HFF-Myc (cell line): ENCODE data around the gene RILP.

ENCODE experiments used
- DNase-seq: peaks from one replicate; pipeline ENCODE4 v3.0.0-alpha.2; 2011; ENCODE audit warnings: low read depth; ENCODE audit errors: extremely low read depth
- H3K4me3 ChIP-seq: replicated peaks from 2 replicates; pipeline ENCODE4 v1.5.1; 2011; ENCODE audit warnings: low read depth, mild to moderate bottlenecking, control low read depth, low read length
- CTCF ChIP-seq: IDR thresholded peaks from 2 replicates; pipeline ENCODE4 v1.5.1; 2012; ENCODE audit warnings: mild to moderate bottlenecking, low read depth, low read length, control low read depth; ENCODE audit errors: missing control alignments

The RILP gene

GRCh38 chr17:1634841-1635650 is 14.6 kb downstream of the RILP start:
- no peak overlapping the region for H3K4me3 ChIP-seq
- no peak for DNase-seq
- TF ChIP-seq CTCF: no peak

- no peak overlapping the region for H3K4me3 ChIP-seq
- no peak for TF ChIP-seq CTCF
- no peak for DNase-seq
These were observed 19.0 kb downstream of the RILP start for GRCh38 chr17:1630662-1631061.

GRCh38 chr17:1629504-1630310 is 20.0 kb downstream of the RILP start:
- TF ChIP-seq CTCF: peak; percentile 65
- no peak for DNase-seq
- peak overlapping the region; percentile 60 for H3K4me3 ChIP-seq

- peak; percentile 10 for TF ChIP-seq CTCF
- peak overlapping the region; percentile 60 for H3K4me3 ChIP-seq
- DNase-seq: peak; percentile 62
These were observed 20.7 kb downstream of the RILP start for GRCh38 chr17:1628856-1629503.

GRCh38 chr17:1627982-1628855 is 21.4 kb downstream of the RILP start, which contains the start of gene SLC43A2:
SLC43A2 (minus strand) TSS chr17:1628834; CDS start chr17:1627874, 960 bp downstream.
- H3K4me3 ChIP-seq: peak within 1 kb of the TSS; percentile 60
- no peak for TF ChIP-seq CTCF
- no peak for DNase-seq
